Bone marrow (tissue), 2 donors: Measurements from ENCODE around the gene NFIX.

Experiments
- DNase-seq, 2 donors: peaks; one replicate each; lab custom pipeline; 2025; lab: John Stamatoyannopoulos, UW

Gene NFIX

GRCh38 chr19:13093407-13094105 is 98.3 kb downstream of the NFIX start:
- peak; percentile 41 to 80 for DNase-seq

- no peak for DNase-seq
Observed at GRCh38 chr19:13094106-13094504, 98.8 kb downstream of the NFIX start.

GRCh38 chr19:13094771-13095392 is 99.6 kb downstream of the NFIX start:
- no peak for DNase-seq

GRCh38 chr19:13095393-13095784 is 100.1 kb downstream of the NFIX start:
- peak in 1 of 2 donors; percentile 37 for DNase-seq

GRCh38 chr19:13095934-13096927 is 101.0 kb downstream of the NFIX start:
- peak; percentile 26 to 58 for DNase-seq

GRCh38 chr19:13097033-13097462 is 101.8 kb downstream of the NFIX start:
- no peak for DNase-seq

GRCh38 chr19:13097463-13098258 is 102.4 kb downstream of the NFIX start:
- DNase-seq, result peak in 1 of 2 donors; percentile 56

GRCh38 chr19:13098277-13099072 is 103.2 kb downstream of the NFIX start:
- DNase-seq, result peak; percentile 42 to 76

- peak; percentile 66 to 84 for DNase-seq
Observed at GRCh38 chr19:13099073-13099999, 104.1 kb downstream of the NFIX start.

- peak; percentile 21 to 69 for DNase-seq
Observed at GRCh38 chr19:13100031-13100588, 104.8 kb downstream of the NFIX start.

- DNase-seq, result no peak
Observed at GRCh38 chr19:13100841-13101589, 105.7 kb downstream of the NFIX start.

- no peak for DNase-seq
Observed at GRCh38 chr19:13101590-13102415, 106.5 kb downstream of the NFIX start.

GRCh38 chr19:13102416-13102665 is 107.1 kb downstream of the NFIX start:
- DNase-seq, result no peak

- peak; percentile 83 to 93 for DNase-seq
Observed at GRCh38 chr19:13102666-13103580, 107.6 kb downstream of the NFIX start, which contains the start of gene LYL1. Gene LYL1, minus strand, starts transcription at chr19:13102858. Its CDS starts 1,687 bp downstream, at chr19:13101171.

- peak in 1 of 2 donors; percentile 59 for DNase-seq
Observed at GRCh38 chr19:13103581-13104359, 108.5 kb downstream of the NFIX start.

GRCh38 chr19:13104360-13104847 is 109.1 kb downstream of the NFIX start:
- peak; percentile 54 to 98 for DNase-seq
